ENCODE results near the gene UBASH3A. TPM values are rescaled to one million over a fixed set of nuclear protein-coding genes. Genes with fewer than 3 reads are reported as not detected.

Gene UBASH3A
- total and polyA plus RNA-seq, 2 donors (not counting 1 experiment from before 2014, with no cell fraction given), result not detected

DNA sequence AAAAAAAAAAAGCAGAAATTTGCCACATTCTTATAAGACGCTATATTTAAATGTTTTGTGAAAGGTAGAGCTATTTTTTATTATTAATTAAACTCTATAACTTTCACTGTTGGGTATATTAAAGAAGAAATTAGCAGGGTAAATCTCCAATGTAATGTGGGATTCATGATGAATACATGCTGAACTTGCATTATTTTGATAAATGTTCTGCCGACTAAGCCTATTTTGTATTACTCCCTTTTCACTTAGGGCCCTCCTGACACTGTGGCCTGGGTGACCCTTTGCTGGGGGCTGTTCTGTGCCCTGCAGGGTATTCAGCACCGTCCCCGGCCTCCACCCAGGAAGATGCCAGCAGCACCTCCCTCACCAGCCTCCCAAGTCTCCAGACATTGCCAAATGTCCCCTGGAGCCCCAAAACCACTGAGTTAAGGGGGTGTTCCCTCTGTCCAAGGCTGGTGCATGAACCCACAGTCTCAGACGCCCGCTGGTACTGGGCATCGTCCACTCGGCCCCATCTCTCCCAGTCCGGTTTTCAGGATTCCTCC lies 69.9 kb downstream of the UBASH3A start:
- Histone ChIP-seq H2AFZ (ENCODE audit: low read length) (no peak overlapping the region), H3K4me2 (ENCODE audit: extremely low read depth, insufficient read depth, low read length) (no peak overlapping the region), H3K27me3 (ENCODE audit: control insufficient read depth, insufficient read depth, low read length) (no peaks in the 10 kb centered on the region)

DNA sequence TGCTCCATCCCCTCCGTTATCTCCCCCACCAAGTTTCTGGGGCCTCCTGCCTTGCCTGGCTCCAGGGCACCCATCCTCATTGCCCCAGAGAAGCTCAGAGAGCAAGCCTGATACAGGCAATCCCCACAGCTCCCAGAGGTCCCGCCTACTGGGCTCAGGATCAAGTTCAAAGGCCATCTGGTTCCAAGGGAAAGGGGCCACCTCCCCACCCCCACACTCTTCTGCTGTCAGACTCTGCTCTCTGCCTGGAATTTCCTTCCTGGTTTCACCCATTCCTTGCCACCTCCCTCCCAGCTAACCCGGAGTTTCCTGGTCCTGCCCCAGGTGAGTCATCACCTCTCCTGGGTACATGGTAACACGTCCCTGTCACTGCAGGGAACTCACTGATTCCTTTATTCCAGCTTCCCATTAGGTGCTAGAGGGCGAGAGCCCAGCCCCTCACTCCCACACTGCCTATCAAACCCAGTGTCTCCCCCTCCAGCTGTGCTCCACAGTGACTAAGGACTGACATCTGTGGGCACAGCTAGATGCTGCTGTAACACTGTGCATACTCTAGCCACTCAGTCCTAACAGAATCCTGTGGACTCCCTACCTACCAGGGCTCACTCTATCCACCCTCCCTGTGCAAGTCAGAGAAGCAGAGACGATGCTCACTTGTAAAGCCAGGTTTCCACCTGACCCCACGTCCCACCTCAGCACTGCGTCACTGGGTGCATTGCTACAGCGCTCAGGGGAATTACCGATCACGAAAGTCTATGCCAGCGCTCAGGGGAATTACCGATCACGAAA lies 70.5 kb downstream of the UBASH3A start:
- no peaks in the 10 kb centered on the region for H3K79me2 ChIP-seq (ENCODE audit: control insufficient read depth, insufficient read depth, low read length)
- no peaks in the 10 kb centered on the region for H3K4me1 ChIP-seq (ENCODE audit: control insufficient read depth, extremely low read depth, insufficient read depth, low read length)
- TF ChIP-seq EZH2 (IDR thresholded peaks at IDR 0.05; ENCODE audit: low read length, missing control alignments), result no peak
- TF ChIP-seq, protein P1, sequence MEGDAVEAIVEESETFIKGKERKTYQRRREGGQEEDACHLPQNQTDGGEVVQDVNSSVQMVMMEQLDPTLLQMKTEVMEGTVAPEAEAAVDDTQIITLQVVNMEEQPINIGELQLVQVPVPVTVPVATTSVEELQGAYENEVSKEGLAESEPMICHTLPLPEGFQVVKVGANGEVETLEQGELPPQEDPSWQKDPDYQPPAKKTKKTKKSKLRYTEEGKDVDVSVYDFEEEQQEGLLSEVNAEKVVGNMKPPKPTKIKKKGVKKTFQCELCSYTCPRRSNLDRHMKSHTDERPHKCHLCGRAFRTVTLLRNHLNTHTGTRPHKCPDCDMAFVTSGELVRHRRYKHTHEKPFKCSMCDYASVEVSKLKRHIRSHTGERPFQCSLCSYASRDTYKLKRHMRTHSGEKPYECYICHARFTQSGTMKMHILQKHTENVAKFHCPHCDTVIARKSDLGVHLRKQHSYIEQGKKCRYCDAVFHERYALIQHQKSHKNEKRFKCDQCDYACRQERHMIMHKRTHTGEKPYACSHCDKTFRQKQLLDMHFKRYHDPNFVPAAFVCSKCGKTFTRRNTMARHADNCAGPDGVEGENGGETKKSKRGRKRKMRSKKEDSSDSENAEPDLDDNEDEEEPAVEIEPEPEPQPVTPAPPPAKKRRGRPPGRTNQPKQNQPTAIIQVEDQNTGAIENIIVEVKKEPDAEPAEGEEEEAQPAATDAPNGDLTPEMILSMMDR (conservative IDR thresholded peaks at IDR 0.05 in 1 of 2, IDR thresholded peaks at IDR 0.05 in 1 of 2; ENCODE audit: low read depth in 1 of 2, low read length in 2 of 2), result no peak
- no peaks in the 10 kb centered on the region for H3K36me3 ChIP-seq (ENCODE audit: control insufficient read depth, insufficient read depth, low read length)
- DNase-seq (ENCODE audit: low read depth in 2 of 2), result peak in 1 of 2 donors; percentile 5
- H3K9ac ChIP-seq (ENCODE audit: insufficient read depth, low read length), result no peak overlapping the region
- no peak overlapping the region for H3K4me3 ChIP-seq (replicated peaks in 1 of 4; ENCODE audit: control extremely low read depth in 1 of 4, insufficient read depth in 1 of 4, low read depth in 3 of 4, low read length in 4 of 4)
- no peaks in the 10 kb centered on the region for H4K20me1 ChIP-seq (ENCODE audit: control insufficient read depth, extremely low read depth, insufficient read depth, low read length)
- H3K4me2 ChIP-seq (ENCODE audit: extremely low read depth, insufficient read depth, low read length), result no peak overlapping the region
- no peak overlapping the region for H2AFZ ChIP-seq (ENCODE audit: low read length)
- no peak overlapping the region for H3K27ac ChIP-seq (ENCODE audit: insufficient read depth, low read length)
- H3K9me3 ChIP-seq (ENCODE audit: control insufficient read depth, insufficient read depth, low read depth, low read length), result no peaks in the 10 kb centered on the region
- no peaks in the 10 kb centered on the region for H3K27me3 ChIP-seq (ENCODE audit: control insufficient read depth, insufficient read depth, low read length)

More for the DNA sequence above, 69.9 kb downstream of the UBASH3A start:
- no peak overlapping the region for H3K27ac ChIP-seq (ENCODE audit: insufficient read depth, low read length)
- H3K36me3 ChIP-seq (ENCODE audit: control insufficient read depth, insufficient read depth, low read length), result no peaks in the 10 kb centered on the region
- TF ChIP-seq EZH2 (IDR thresholded peaks at IDR 0.05; ENCODE audit: low read length, missing control alignments), result no peak
- TF ChIP-seq, protein P1 (conservative IDR thresholded peaks at IDR 0.05 in 1 of 2, IDR thresholded peaks at IDR 0.05 in 1 of 2; ENCODE audit: low read depth in 1 of 2, low read length in 2 of 2), result no peak
- H3K79me2 ChIP-seq (ENCODE audit: control insufficient read depth, insufficient read depth, low read length), result no peaks in the 10 kb centered on the region
- H3K4me3 ChIP-seq (replicated peaks in 1 of 4; ENCODE audit: control extremely low read depth in 1 of 4, insufficient read depth in 1 of 4, low read depth in 3 of 4, low read length in 4 of 4), result no peak overlapping the region
- H3K4me1 ChIP-seq (ENCODE audit: control insufficient read depth, extremely low read depth, insufficient read depth, low read length), result no peaks in the 10 kb centered on the region
- H3K9ac ChIP-seq (ENCODE audit: insufficient read depth, low read length), result no peak overlapping the region
- no peaks in the 10 kb centered on the region for H3K9me3 ChIP-seq (ENCODE audit: control insufficient read depth, insufficient read depth, low read depth, low read length)
- no peak for DNase-seq (ENCODE audit: low read depth in 2 of 2)
- H4K20me1 ChIP-seq (ENCODE audit: control insufficient read depth, extremely low read depth, insufficient read depth, low read length), result no peaks in the 10 kb centered on the region

DNA sequence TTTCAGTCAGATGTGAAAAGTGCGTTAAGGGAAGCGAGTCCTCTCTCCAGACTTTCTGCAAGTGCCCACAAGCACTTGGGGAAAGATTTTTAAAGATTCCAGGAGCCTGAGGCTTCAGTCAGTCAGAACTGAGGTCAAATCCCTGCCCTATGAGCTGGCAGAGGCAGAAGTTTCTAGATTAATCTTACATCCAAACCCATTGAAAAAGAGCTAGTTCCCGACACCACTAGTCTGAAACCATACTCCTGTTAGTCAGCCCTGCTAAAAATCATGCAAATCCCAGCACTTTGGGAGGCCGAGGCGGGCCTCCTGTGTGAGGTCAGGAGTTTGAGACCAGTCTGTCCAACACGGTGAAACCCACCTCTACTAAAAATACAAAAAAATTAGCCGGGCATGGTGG lies 71.3 kb downstream of the UBASH3A start:
- no peaks in the 10 kb centered on the region for H3K36me3 ChIP-seq (ENCODE audit: control insufficient read depth, insufficient read depth, low read length)
- H3K4me2 ChIP-seq (ENCODE audit: extremely low read depth, insufficient read depth, low read length), result no peak overlapping the region
- H3K9me3 ChIP-seq (ENCODE audit: control insufficient read depth, insufficient read depth, low read depth, low read length), result no peaks in the 10 kb centered on the region
- H3K9ac ChIP-seq (ENCODE audit: insufficient read depth, low read length), result no peak overlapping the region
- H3K79me2 ChIP-seq (ENCODE audit: control insufficient read depth, insufficient read depth, low read length), result no peaks in the 10 kb centered on the region
- no peaks in the 10 kb centered on the region for H3K27me3 ChIP-seq (ENCODE audit: control insufficient read depth, insufficient read depth, low read length)
- H3K4me3 ChIP-seq (replicated peaks in 1 of 4; ENCODE audit: control extremely low read depth in 1 of 4, insufficient read depth in 1 of 4, low read depth in 3 of 4, low read length in 4 of 4), result no peak overlapping the region
- TF ChIP-seq, protein P1 (conservative IDR thresholded peaks at IDR 0.05 in 1 of 2, IDR thresholded peaks at IDR 0.05 in 1 of 2; ENCODE audit: low read depth in 1 of 2, low read length in 2 of 2), result no peak
- TF ChIP-seq EZH2 (IDR thresholded peaks at IDR 0.05; ENCODE audit: low read length, missing control alignments), result no peak
- DNase-seq (ENCODE audit: low read depth in 2 of 2), result no peak
- no peaks in the 10 kb centered on the region for H3K4me1 ChIP-seq (ENCODE audit: control insufficient read depth, extremely low read depth, insufficient read depth, low read length)
- H2AFZ ChIP-seq (ENCODE audit: low read length), result no peak overlapping the region
- no peak overlapping the region for H3K27ac ChIP-seq (ENCODE audit: insufficient read depth, low read length)
- H4K20me1 ChIP-seq (ENCODE audit: control insufficient read depth, extremely low read depth, insufficient read depth, low read length), result no peaks in the 10 kb centered on the region
